HepG2 (cell line): ENCODE measurements around the gene EPDR1. TPM values are rescaled to one million over a fixed set of nuclear protein-coding genes. Genes with fewer than 3 reads are reported as not detected.

Experiments
- ATM ChIP-seq: fragments of 450-650 bp; IDR thresholded peaks from 2 replicates; pipeline ENCODE4 v1.7.1; 2017; ENCODE audit warnings: mild to moderate bottlenecking, borderline replicate concordance
- CTCF ChIP-seq: sonication (generic); formaldehyde crosslinking; IDR thresholded peaks from 2 replicates; pipeline ENCODE4 v1.5.0; 2020; ENCODE audit warnings: mild to moderate bottlenecking, missing genetic modification reagents, moderate library complexity
- HOXA3 ChIP-seq: sonication (generic); formaldehyde crosslinking; IDR thresholded peaks from 2 replicates; pipeline ENCODE4 v1.5.0; 2020; ENCODE audit warnings: missing genetic modification reagents
- KLF6 ChIP-seq: IDR thresholded peaks from 2 replicates; pipeline ENCODE4 v1.8.0; 2016; ENCODE audit warnings: missing biosample characterization, missing genetic modification reagents
- MTF2 ChIP-seq: sonication (generic); formaldehyde crosslinking; IDR thresholded peaks from 2 replicates; pipeline ENCODE4 v1.5.0; 2020; ENCODE audit warnings: missing genetic modification reagents, borderline replicate concordance
- MXD3 ChIP-seq: IDR thresholded peaks from 2 replicates; pipeline ENCODE4 v1.6.1; 2016; ENCODE audit warnings: mild to moderate bottlenecking, missing biosample characterization, missing genetic modification reagents
- PHB2 ChIP-seq: fragments of 450-650 bp; IDR thresholded peaks from 2 replicates; pipeline ENCODE4 v1.6.1; 2018; ENCODE audit not compliant: partially characterized antibody
- PRMT3 ChIP-seq: sonication (generic); formaldehyde crosslinking; IDR thresholded peaks from 2 replicates; pipeline ENCODE4 v1.8.1; 2022; ENCODE audit warnings: low read depth, mild to moderate bottlenecking, moderate library complexity, missing genetic modification reagents, borderline replicate concordance
- SETDB1 ChIP-seq: sonication (generic); formaldehyde crosslinking; IDR thresholded peaks from 2 replicates; pipeline ENCODE4 v1.5.1; 2020; ENCODE audit warnings: missing genetic modification reagents, mild to moderate bottlenecking, borderline replicate concordance
- SKIL ChIP-seq: sonication (generic); formaldehyde crosslinking; IDR thresholded peaks from 2 replicates; pipeline ENCODE4 v1.8.0; 2022; ENCODE audit warnings: missing genetic modification reagents, mild to moderate bottlenecking, moderate library complexity, borderline replicate concordance
- TAF1 ChIP-seq: sonication (generic); formaldehyde crosslinking; IDR thresholded peaks from 2 replicates; pipeline ENCODE4 v1.4.0; 2020; ENCODE audit warnings: missing genetic modification reagents
- TP53 ChIP-seq: sonication (generic); formaldehyde crosslinking; conservative IDR thresholded peaks from 2 replicates; pipeline ENCODE4 v1.4.0; 2020; ENCODE audit warnings: missing genetic modification reagents
- ZBTB21 ChIP-seq: sonication (generic); formaldehyde crosslinking; IDR thresholded peaks from 2 replicates; pipeline ENCODE4 v1.4.0; 2020; ENCODE audit warnings: missing genetic modification reagents
- ZFP90 ChIP-seq: sonication (generic); formaldehyde crosslinking; IDR thresholded peaks from 2 replicates; pipeline ENCODE4 v1.8.0; 2022; ENCODE audit warnings: missing genetic modification reagents, mild to moderate bottlenecking, inconsistent platforms, borderline replicate concordance
- ZNF230 ChIP-seq: sonication (generic); formaldehyde crosslinking; IDR thresholded peaks from 2 replicates; pipeline ENCODE4 v1.4.0; 2020; ENCODE audit warnings: mild to moderate bottlenecking, missing genetic modification reagents
- ZNF232 ChIP-seq: sonication (generic); formaldehyde crosslinking; IDR thresholded peaks from 2 replicates; pipeline ENCODE4 v1.4.0; 2020; ENCODE audit warnings: missing genetic modification reagents, borderline replicate concordance
- ZNF552 ChIP-seq: sonication (generic); formaldehyde crosslinking; IDR thresholded peaks from 2 replicates; pipeline ENCODE4 v1.9.0; 2022; ENCODE audit warnings: missing genetic modification reagents, mild to moderate bottlenecking, borderline replicate concordance
- ZNF597 ChIP-seq: sonication (generic); formaldehyde crosslinking; IDR thresholded peaks from 2 replicates; pipeline ENCODE4 v1.5.0; 2020; ENCODE audit warnings: missing genetic modification reagents
- ZNF770 ChIP-seq: sonication (generic); formaldehyde crosslinking; IDR thresholded peaks from 2 replicates; pipeline ENCODE4 v1.5.0; 2020; ENCODE audit warnings: mild to moderate bottlenecking, missing genetic modification reagents
- polyA plus RNA-seq, 8 experiments: library from polyadenylated mRNA; depleted of rRNA in 3 of 8; stranded (reverse) in 7 of 8; unstranded in 1 of 8; fragments of >200 nt; fragmentation: Illumina TruSeq in 4 of 8; extraction: Trizol in 4 of 8; gene quantifications; 2 replicates each; pipeline versions ENCODE4 v1.2.1 to v1.2.3, GENCODE V29; 2011 to 2016; ENCODE audit warnings: low read depth in 4 of 8, missing spikeins in 1 of 8, mixed read lengths in 1 of 8; ENCODE audit not compliant: insufficient read depth in 1 of 8
- total RNA-seq, 5 experiments: library from RNA; depleted of rRNA; stranded (reverse); fragments of >200 nt; fragmentation: Illumina TruSeq; extraction: Trizol; gene quantifications; 2 replicates each; pipeline ENCODE4 v1.2.3, GENCODE V29; 2016; ENCODE audit warnings: low read depth in 1 of 5

EPDR1 gene
- total and polyA plus RNA-seq, 2 of the 13 experiments (the other 11 are each of a cell fraction or from before 2014, with no cell fraction given) = 38.3 to 50.2 TPM

- TF ChIP-seq PRMT3 (CRISPR knock-in tag) = no peak
- TF ChIP-seq TAF1 = peak; percentile 53; the same call in 1 of the 2 replicates
- peak; percentile 61 for TF ChIP-seq CTCF
- peak; percentile 59; the same call in 1 of the 2 replicates for TF ChIP-seq KLF6 (CRISPR knock-in tag)
- no peak for TF ChIP-seq PHB2
- peak; percentile 66; the same call in 1 of the 2 replicates for TF ChIP-seq MXD3 (CRISPR knock-in tag)
- TF ChIP-seq ZNF230 = peak; percentile 61; the same call in 1 of the 2 replicates
- peak; percentile 84; the same call in 1 of the 2 replicates for TF ChIP-seq ZNF552
- peak; percentile 50; the same call in 1 of the 2 replicates for TF ChIP-seq ZBTB21 (CRISPR knock-in tag)
- TF ChIP-seq SKIL (CRISPR knock-in tag) = peak; percentile 98; the same call in 1 of the 2 replicates
- TF ChIP-seq ZNF770 (CRISPR knock-in tag) = 0 out of 2 replicates have a peak, but pooled peaks have one; percentile 13
- no peak for TF ChIP-seq SETDB1 (CRISPR knock-in tag)
- TF ChIP-seq ZFP90 (CRISPR knock-in tag) = peak; percentile 48; the same call in 1 of the 2 replicates
- TF ChIP-seq ZNF232 (CRISPR knock-in tag) = peak; percentile 66; the same call in 1 of the 2 replicates
- TF ChIP-seq TP53 (CRISPR knock-in tag) = 0 out of 2 replicates have a peak, but pooled peaks have one; percentile 43
- peak; percentile 90 for TF ChIP-seq HOXA3 (CRISPR knock-in tag)
- 0 out of 2 replicates have a peak, but pooled peaks have one; percentile 41 for TF ChIP-seq MTF2 (CRISPR knock-in tag)
- no peak for TF ChIP-seq ATM
- no peak for TF ChIP-seq ZNF597 (CRISPR knock-in tag)
Observed at GRCh38 chr7:37942934-37943610, 22.6 kb downstream of the EPDR1 start (continued).
